Hepatocyte (in vitro differentiated cells): ENCODE measurements around the gene BARX1. TPM values are rescaled to one million over a fixed set of nuclear protein-coding genes. Genes with fewer than 3 reads are reported as not detected.

ENCODE experiments used
- DNase-seq: peaks from one replicate; pipeline ENCODE4 v3.0.0-alpha.2; 2016; ENCODE audit warnings: low spot score
- H2AFZ ChIP-seq: fragments of 200-600 bp; sonication (generic); 2 replicates; pipeline ENCODE4 v1.6.0; 2016; ENCODE audit warnings: antibody characterized with exemption, mild to moderate bottlenecking
- H3K27ac ChIP-seq: fragments of 200-600 bp; sonication (generic); 2 replicates; pipeline ENCODE4 v1.5.1; 2016; ENCODE audit warnings: mild to moderate bottlenecking
- H3K27me3 ChIP-seq: fragments of 200-600 bp; sonication (generic); 2 replicates; pipeline ENCODE4 v1.6.1; 2016
- H3K36me3 ChIP-seq: fragments of 200-600 bp; sonication (generic); replicated peaks from 2 replicates; pipeline ENCODE4 v1.5.1; 2016; ENCODE audit warnings: low read depth; ENCODE audit not compliant: insufficient read depth
- H3K4me1 ChIP-seq: fragments of 200-600 bp; sonication (generic); 2 replicates; pipeline ENCODE4 v1.5.1; 2016; ENCODE audit warnings: mild to moderate bottlenecking, moderate library complexity; ENCODE audit not compliant: insufficient read depth
- H3K4me2 ChIP-seq: fragments of 200-600 bp; sonication (generic); 2 replicates; pipeline ENCODE4 v1.6.0; 2016
- H3K4me3 ChIP-seq: fragments of 200-600 bp; sonication (generic); 2 replicates; pipeline ENCODE4 v1.5.1; 2016; ENCODE audit warnings: mild to moderate bottlenecking
- H3K79me2 ChIP-seq: fragments of 200-600 bp; sonication (generic); 2 replicates; pipeline ENCODE4 v1.6.0; 2017; ENCODE audit warnings: mild to moderate bottlenecking
- H3K9me2 ChIP-seq: fragments of 200-600 bp; sonication (generic); replicated peaks from 2 replicates; pipeline ENCODE4 v1.6.0; 2017; ENCODE audit warnings: mild to moderate bottlenecking; ENCODE audit not compliant: insufficient read depth
- H3K9me3 ChIP-seq: fragments of 200-600 bp; sonication (generic); 2 replicates; pipeline ENCODE4 v1.5.1; 2016; ENCODE audit warnings: low read depth, mild to moderate bottlenecking
- H4K20me1 ChIP-seq: fragments of 200-600 bp; sonication (generic); 2 replicates; pipeline ENCODE4 v1.6.0; 2016; ENCODE audit warnings: mild to moderate bottlenecking; ENCODE audit not compliant: insufficient read depth, poor library complexity, severe bottlenecking
- CTCF ChIP-seq: fragments of 200-600 bp; sonication (generic); IDR thresholded peaks from 2 replicates; pipeline ENCODE4 v1.5.1; 2016; ENCODE audit warnings: antibody characterized with exemption, mild to moderate bottlenecking; ENCODE audit not compliant: poor library complexity
- EZH2 ChIP-seq: fragments of 200-600 bp; sonication (generic); IDR thresholded peaks from 2 replicates; pipeline ENCODE4 v1.6.1; 2016; ENCODE audit warnings: antibody characterized with exemption, mild to moderate bottlenecking, borderline replicate concordance
- EZH2phosphoT487 ChIP-seq: fragments of 200-600 bp; sonication (generic); IDR thresholded peaks from one replicate; pipeline ENCODE4 v1.6.1; 2018; ENCODE audit warnings: antibody characterized with exemption, mild to moderate bottlenecking, low read depth, moderate library complexity; ENCODE audit not compliant: unreplicated experiment, severe bottlenecking
- WGBS: methylation state at CpG from one replicate; pipeline ENCODE4 v1.1.6; 2016; ENCODE audit warnings: low lambda C conversion rate; ENCODE audit errors: missing lambda C conversion rate; 5-methylcytosine and 5-hydroxymethylcytosine counted together
- polyA plus RNA-seq: library from polyadenylated mRNA; unstranded; fragments of >200 nt; fragmentation: Nextera tagmentation; extraction: Ambion mirVana; gene quantifications from 2 replicates; pipeline ENCODE4 v1.2.1, GENCODE V29; 2016
- total RNA-seq: library from RNA; depleted of rRNA; stranded (reverse); fragments of >200 nt; gene quantifications from 2 replicates; pipeline ENCODE4 v1.2.3, GENCODE V29; 2014

BARX1 gene
- total and polyA plus RNA-seq, 2 experiments from 2014 or later = 0.47 to 0.50 TPM

GRCh38 chr9:93990448-93990847, 35.3 kb upstream of the BARX1 start:
- TF ChIP-seq EZH2 = no peak
- no peak for TF ChIP-seq CTCF
- TF ChIP-seq EZH2phosphoT487 = no peak
- Histone ChIP-seq H3K9me2 (no peaks in the 10 kb centered on the region), H3K4me2 (no peak overlapping the region), H3K36me3 (no peaks in the 10 kb centered on the region), H4K20me1 (no peaks in the 10 kb centered on the region), H3K79me2 (no peaks in the 10 kb centered on the region), H3K27me3 (peaks cover 6% of the 10 kb centered on the region), H3K9me3 (peaks cover 7% of the 10 kb centered on the region), H3K27ac (no peak overlapping the region), H3K4me1 (no peaks in the 10 kb centered on the region), H3K4me3 (no peak overlapping the region), H2AFZ (no peak overlapping the region)
- DNase-seq = no peak

GRCh38 chr9:93988056-93988455, 32.9 kb upstream of the BARX1 start:
- H3K4me2 ChIP-seq = no peak overlapping the region
- peaks cover 7% of the 10 kb centered on the region for H3K9me3 ChIP-seq

GRCh38 chr9:93984860-93985259, 29.7 kb upstream of the BARX1 start:
- WGBS = 15% methylated on average over 2 of the region's 2 CpGs
- no peaks in the 10 kb centered on the region for H3K36me3 ChIP-seq
- no peak overlapping the region for H3K27ac ChIP-seq
- no peaks in the 10 kb centered on the region for H3K9me2 ChIP-seq
- H3K79me2 ChIP-seq = no peaks in the 10 kb centered on the region
- peaks cover 3% of the 10 kb centered on the region for H3K27me3 ChIP-seq
- H3K4me2 ChIP-seq = no peak overlapping the region
- TF ChIP-seq CTCF (no peak), EZH2phosphoT487 (no peak)
- no peak overlapping the region for H3K4me3 ChIP-seq
- no peaks in the 10 kb centered on the region for H4K20me1 ChIP-seq
- H2AFZ ChIP-seq = no peak overlapping the region
- H3K9me3 ChIP-seq = peaks cover 7% of the 10 kb centered on the region
- H3K4me1 ChIP-seq = peaks cover 3% of the 10 kb centered on the region
- DNase-seq = no peak

More at GRCh38 chr9:93988056-93988455, 32.9 kb upstream of the BARX1 start:
- Histone ChIP-seq H3K9me2 (no peaks in the 10 kb centered on the region), H3K36me3 (no peaks in the 10 kb centered on the region), H4K20me1 (no peaks in the 10 kb centered on the region), H3K79me2 (no peaks in the 10 kb centered on the region), H3K27me3 (peaks cover 3% of the 10 kb centered on the region), H3K27ac (no peak overlapping the region), H3K4me1 (no peaks in the 10 kb centered on the region), H3K4me3 (no peak overlapping the region), H2AFZ (no peak overlapping the region)
- WGBS = 88% methylated on average over 1 of the region's 1 CpG
- DNase-seq = no peak
- TF ChIP-seq EZH2phosphoT487 (no peak), EZH2 (no peak), CTCF (no peak)

- Histone ChIP-seq H3K9me2 (no peaks in the 10 kb centered on the region), H3K4me3 (no peak overlapping the region), H4K20me1 (no peaks in the 10 kb centered on the region), H3K4me1 (peaks cover 7% of the 10 kb centered on the region), H3K27ac (no peak overlapping the region), H3K27me3 (peaks cover 3% of the 10 kb centered on the region), H3K79me2 (no peaks in the 10 kb centered on the region), H3K9me3 (peaks cover 7% of the 10 kb centered on the region), H3K36me3 (no peaks in the 10 kb centered on the region), H3K4me2 (no peak overlapping the region), H2AFZ (no peak overlapping the region)
- TF ChIP-seq EZH2 (no peak), EZH2phosphoT487 (no peak)
- DNase-seq = no peak
Observed at GRCh38 chr9:93983875-93984274, 28.7 kb upstream of the BARX1 start.
